ENCODE data around the gene MAP3K9. TPM values are rescaled to one million over a fixed set of nuclear protein-coding genes. Genes with fewer than 3 reads are reported as not detected.

Gene MAP3K9
- polyA plus RNA-seq, 1 donor from 2014 or later, result 10.4 TPM

- Histone ChIP-seq H3K27me3 (ENCODE audit: insufficient read depth, low read depth, low read length) (no peaks in the 10 kb centered on the region), H3K36me3 (ENCODE audit: insufficient read depth, low read length) (no peaks in the 10 kb centered on the region), H3K27ac (ENCODE audit: low read length) (no peak overlapping the region), H3K9ac (ENCODE audit: low read length) (no peak overlapping the region), H2AFZ (ENCODE audit: low read depth, low read length) (no peak overlapping the region), H4K20me1 (ENCODE audit: insufficient read depth) (no peaks in the 10 kb centered on the region), H3F3A (ENCODE audit: insufficient read depth, low read length, poor library complexity, severe bottlenecking) (no peaks in the 10 kb centered on the region), H3K4me2 (ENCODE audit: low read length) (no peak overlapping the region), H3K9me3 (ENCODE audit: low read length) (no peaks in the 10 kb centered on the region), H3K79me2 (replicated peaks; ENCODE audit: insufficient read depth, low read length) (no peaks in the 10 kb centered on the region), H3K9me2 (ENCODE audit: insufficient read depth, low read length) (no peaks in the 10 kb centered on the region), H3K4me3 (ENCODE audit: low read length) (no peak overlapping the region)
- TF ChIP-seq EP300 (conservative IDR thresholded peaks at IDR 0.05; ENCODE audit: poor library complexity, severe bottlenecking) (no peak), SMC3 (conservative IDR thresholded peaks at IDR 0.05; ENCODE audit: poor library complexity) (no peak), RAD21 (conservative IDR thresholded peaks at IDR 0.05) (no peak), REST (IDR thresholded peaks at IDR 0.05; ENCODE audit: borderline replicate concordance) (no peak)
These were observed 95.8 kb downstream of the MAP3K9 start for GRCh38 chr14:70713511-70713916.

GRCh38 chr14:70713096-70713495, 96.2 kb downstream of the MAP3K9 start:
- H3K36me3 ChIP-seq (ENCODE audit: insufficient read depth, low read length), result no peaks in the 10 kb centered on the region
- no peaks in the 10 kb centered on the region for H3K9me3 ChIP-seq (ENCODE audit: low read length)
- H3K9me2 ChIP-seq (ENCODE audit: insufficient read depth, low read length), result no peaks in the 10 kb centered on the region
- no peak overlapping the region for H2AFZ ChIP-seq (ENCODE audit: low read depth, low read length)
- no peaks in the 10 kb centered on the region for H3F3A ChIP-seq (ENCODE audit: insufficient read depth, low read length, poor library complexity, severe bottlenecking)
- H4K20me1 ChIP-seq (ENCODE audit: insufficient read depth), result no peaks in the 10 kb centered on the region
- TF ChIP-seq POLR2AphosphoS5 (IDR thresholded peaks at IDR 0.05) (no peak), TAF1 (IDR thresholded peaks at IDR 0.05; ENCODE audit: low read depth) (no peak), EP300 (conservative IDR thresholded peaks at IDR 0.05; ENCODE audit: poor library complexity, severe bottlenecking) (no peak), RAD21 (conservative IDR thresholded peaks at IDR 0.05) (no peak), SMC3 (conservative IDR thresholded peaks at IDR 0.05; ENCODE audit: poor library complexity) (no peak)
- H3K4me2 ChIP-seq (ENCODE audit: low read length), result no peak overlapping the region
- no peaks in the 10 kb centered on the region for H3K27me3 ChIP-seq (ENCODE audit: insufficient read depth, low read depth, low read length)
- H3K4me3 ChIP-seq (ENCODE audit: low read length), result no peak overlapping the region
- no peak overlapping the region for H3K27ac ChIP-seq (ENCODE audit: low read length)
- no peaks in the 10 kb centered on the region for H3K79me2 ChIP-seq (replicated peaks; ENCODE audit: insufficient read depth, low read length)
- no peak overlapping the region for H3K9ac ChIP-seq (ENCODE audit: low read length)

- Histone ChIP-seq H3K4me2 (ENCODE audit: low read length) (no peak overlapping the region), H3K79me2 (replicated peaks; ENCODE audit: insufficient read depth, low read length) (no peaks in the 10 kb centered on the region), H2AFZ (ENCODE audit: low read depth, low read length) (no peak overlapping the region), H3K9me2 (ENCODE audit: insufficient read depth, low read length) (no peaks in the 10 kb centered on the region), H3K27me3 (ENCODE audit: insufficient read depth, low read depth, low read length) (no peaks in the 10 kb centered on the region), H3F3A (ENCODE audit: insufficient read depth, low read length, poor library complexity, severe bottlenecking) (no peaks in the 10 kb centered on the region), H3K27ac (ENCODE audit: low read length) (no peak overlapping the region), H3K9me3 (ENCODE audit: low read length) (no peaks in the 10 kb centered on the region), H4K20me1 (ENCODE audit: insufficient read depth) (no peaks in the 10 kb centered on the region), H3K9ac (ENCODE audit: low read length) (no peak overlapping the region), H3K36me3 (ENCODE audit: insufficient read depth, low read length) (no peaks in the 10 kb centered on the region), H3K4me3 (ENCODE audit: low read length) (no peak overlapping the region)
- no peak for TF ChIP-seq POLR2AphosphoS5 (IDR thresholded peaks at IDR 0.05)
- no peak for TF ChIP-seq RAD21 (conservative IDR thresholded peaks at IDR 0.05)
- no peak for TF ChIP-seq EZH2 (IDR thresholded peaks at IDR 0.05; ENCODE audit: borderline replicate concordance, insufficient read depth, low read length, poor library complexity, severe bottlenecking)
- no peak for TF ChIP-seq TAF1 (IDR thresholded peaks at IDR 0.05; ENCODE audit: low read depth)
- no peak for TF ChIP-seq MXI1 (conservative IDR thresholded peaks at IDR 0.05; ENCODE audit: poor library complexity, severe bottlenecking)
- no peak for TF ChIP-seq CTCF (IDR thresholded peaks at IDR 0.05; ENCODE audit: poor library complexity, severe bottlenecking)
- no peak for TF ChIP-seq REST (IDR thresholded peaks at IDR 0.05; ENCODE audit: borderline replicate concordance)
- TF ChIP-seq SMC3 (conservative IDR thresholded peaks at IDR 0.05; ENCODE audit: poor library complexity), result no peak
- no peak for TF ChIP-seq EP300 (conservative IDR thresholded peaks at IDR 0.05; ENCODE audit: poor library complexity, severe bottlenecking)
These were observed 97.9 kb downstream of the MAP3K9 start for GRCh38 chr14:70711451-70711850.

Data from neural cell (in vitro differentiated cells).